Measurements from ENCODE around the gene FSD1.
"Not testable (repeated sequence)": the region's sequence is repeated elsewhere in the genome, so short reads cannot be mapped to it uniquely, and the experiment has no call there.

The FSD1 gene

GRCh38 chr19:4342314-4342614, 37.9 kb downstream of the FSD1 start:
- peak in 1 of 56 donors; percentile 69 for DNase-seq

GRCh38 chr19:4342615-4343369, 38.4 kb downstream of the FSD1 start:
- DNase-seq = peak; percentile 78 to 100 (median 96)

GRCh38 chr19:4343370-4344307, 39.2 kb downstream of the FSD1 start, which contains the start of gene MPND:
TSS of gene MPND (plus strand) at chr19:4343562. CDS start at chr19:4343594, 32 bp downstream.
- peak in 55 of 56 donors; percentile 61 to 97 (median 89) for DNase-seq

GRCh38 chr19:4345342-4346019, 41.1 kb downstream of the FSD1 start:
- no peak for DNase-seq

GRCh38 chr19:4346020-4346383, 41.6 kb downstream of the FSD1 start:
- DNase-seq = no peak

- DNase-seq = no peak
Observed at GRCh38 chr19:4347521-4347920, 43.1 kb downstream of the FSD1 start.

GRCh38 chr19:4349225-4349624, 44.8 kb downstream of the FSD1 start:
- not testable (repeated sequence) for DNase-seq

- DNase-seq = no peak
Observed at GRCh38 chr19:4350111-4350510, 45.7 kb downstream of the FSD1 start.

- no peak for DNase-seq
Observed at GRCh38 chr19:4350726-4351125, 46.3 kb downstream of the FSD1 start.

- peak in 3 of 56 donors; percentile 23 to 46 (median 29) for DNase-seq
Observed at GRCh38 chr19:4352701-4353121, 48.3 kb downstream of the FSD1 start.

- DNase-seq = no peak
Observed at GRCh38 chr19:4354282-4354681, 49.9 kb downstream of the FSD1 start.

- DNase-seq = no peak
Observed at GRCh38 chr19:4354897-4355296, 50.5 kb downstream of the FSD1 start.

GRCh38 chr19:4357095-4357797, 52.8 kb downstream of the FSD1 start:
- peak in 1 of 56 donors; percentile 33 for DNase-seq

- DNase-seq = peak in 1 of 56 donors; percentile 16
Observed at GRCh38 chr19:4357921-4358326, 53.5 kb downstream of the FSD1 start.

GRCh38 chr19:4358709-4359626, 54.6 kb downstream of the FSD1 start:
- DNase-seq = no peak

- DNase-seq = no peak
Observed at GRCh38 chr19:4359627-4360000, 55.2 kb downstream of the FSD1 start.

- no peak for DNase-seq
Observed at GRCh38 chr19:4360081-4360569, 55.7 kb downstream of the FSD1 start.

- no peak for DNase-seq
Observed at GRCh38 chr19:4360641-4361151, 56.3 kb downstream of the FSD1 start.

GRCh38 chr19:4361152-4362046, 57.0 kb downstream of the FSD1 start:
- DNase-seq = no peak

All from amygdala (tissue), 56 donors.